Fibroblast of skin of left quadriceps (primary cell): ENCODE results near the gene PSTPIP1.
A peak's percentile ranks its signal among the peaks of the same experiment; 100 is the strongest.

Experiments used
- DNase-seq, 2 experiments: peaks; one replicate each; pipeline ENCODE4 v3.0.0-alpha.2; 2013; ENCODE audit warnings: low read depth in 2 of 2

Gene PSTPIP1

GRCh38 chr15:77042955-77043920 lies 48.3 kb downstream of the PSTPIP1 start:
- DNase-seq: no peak

- no peak for DNase-seq
Observed at GRCh38 chr15:77044228-77045042, 49.5 kb downstream of the PSTPIP1 start.

GRCh38 chr15:77045985-77046384 lies 51.1 kb downstream of the PSTPIP1 start:
- no peak for DNase-seq

- no peak for DNase-seq
Observed at GRCh38 chr15:77046704-77047412, 51.9 kb downstream of the PSTPIP1 start.

- peak in 1 of 2 experiments; percentile 26 for DNase-seq
Observed at GRCh38 chr15:77048135-77048876, 53.4 kb downstream of the PSTPIP1 start.

GRCh38 chr15:77052556-77052955 lies 57.6 kb downstream of the PSTPIP1 start:
- DNase-seq: no peak

GRCh38 chr15:77053709-77054108 lies 58.8 kb downstream of the PSTPIP1 start:
- no peak for DNase-seq

GRCh38 chr15:77057072-77057471 lies 62.1 kb downstream of the PSTPIP1 start:
- DNase-seq: no peak

GRCh38 chr15:77057685-77058084 lies 62.8 kb downstream of the PSTPIP1 start:
- DNase-seq: no peak

- no peak for DNase-seq
Observed at GRCh38 chr15:77058468-77058867, 63.5 kb downstream of the PSTPIP1 start.

- no peak for DNase-seq
Observed at GRCh38 chr15:77059786-77060361, 64.9 kb downstream of the PSTPIP1 start.

GRCh38 chr15:77060546-77060945 lies 65.6 kb downstream of the PSTPIP1 start:
- DNase-seq: no peak

- no peak for DNase-seq
Observed at GRCh38 chr15:77063249-77063648, 68.3 kb downstream of the PSTPIP1 start.

GRCh38 chr15:77064063-77064462 lies 69.1 kb downstream of the PSTPIP1 start:
- DNase-seq: no peak

GRCh38 chr15:77064539-77065308 lies 69.8 kb downstream of the PSTPIP1 start:
- DNase-seq: no peak

- DNase-seq: no peak
Observed at GRCh38 chr15:77066971-77067690, 72.2 kb downstream of the PSTPIP1 start.

GRCh38 chr15:77067691-77068367 lies 72.9 kb downstream of the PSTPIP1 start:
- DNase-seq: no peak

- DNase-seq: no peak
Observed at GRCh38 chr15:77068633-77069032, 73.7 kb downstream of the PSTPIP1 start.
